SIG-M5 treated with dmso at 0.1 percent for 504 hours (cell line): Measurements from ENCODE around the gene IFT88.

ENCODE experiments used
- DNase-seq: peaks from one replicate; lab custom pipeline; 2025; ENCODE audit not compliant: unreplicated experiment; lab: John Stamatoyannopoulos, UW

The IFT88 gene

DNA sequence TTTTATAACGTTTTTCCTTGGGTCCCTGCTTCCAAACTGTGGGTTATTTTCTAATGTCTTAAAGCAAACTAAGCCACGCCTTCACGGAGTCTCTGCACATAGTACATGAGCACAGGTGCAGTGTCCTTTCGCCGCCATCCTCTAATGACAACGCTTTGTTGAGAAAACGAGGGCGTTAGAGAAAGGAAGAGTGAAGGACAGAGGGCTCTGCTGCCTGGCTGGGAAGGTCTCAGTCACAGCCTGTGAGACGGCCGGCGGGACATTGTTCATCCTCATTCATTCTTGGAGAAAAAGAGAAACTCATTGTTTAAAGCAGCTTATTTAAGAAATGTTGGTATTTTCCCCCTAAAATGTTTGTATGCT, 146.0 kb downstream of the IFT88 start:
- DNase-seq: no peak

DNA sequence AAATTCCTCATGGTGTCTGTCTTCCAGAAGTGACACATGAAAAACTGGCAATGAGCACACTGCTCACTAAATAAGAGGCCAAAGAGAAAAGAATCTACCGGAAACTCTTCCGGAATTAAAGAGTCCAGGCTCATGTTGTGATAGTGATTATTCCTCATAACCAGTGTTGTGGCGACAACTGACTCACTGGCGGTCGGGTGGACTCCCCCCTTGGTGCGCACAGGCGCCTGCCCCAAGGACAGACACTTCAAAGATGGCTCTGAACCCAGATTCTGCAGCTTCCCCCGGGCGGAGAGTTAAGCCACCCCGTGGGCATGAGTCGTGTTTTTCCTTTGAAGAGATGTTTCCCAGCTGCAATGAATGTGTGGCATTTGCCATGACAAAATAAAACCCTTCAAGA, 146.8 kb downstream of the IFT88 start:
- no peak for DNase-seq

DNA sequence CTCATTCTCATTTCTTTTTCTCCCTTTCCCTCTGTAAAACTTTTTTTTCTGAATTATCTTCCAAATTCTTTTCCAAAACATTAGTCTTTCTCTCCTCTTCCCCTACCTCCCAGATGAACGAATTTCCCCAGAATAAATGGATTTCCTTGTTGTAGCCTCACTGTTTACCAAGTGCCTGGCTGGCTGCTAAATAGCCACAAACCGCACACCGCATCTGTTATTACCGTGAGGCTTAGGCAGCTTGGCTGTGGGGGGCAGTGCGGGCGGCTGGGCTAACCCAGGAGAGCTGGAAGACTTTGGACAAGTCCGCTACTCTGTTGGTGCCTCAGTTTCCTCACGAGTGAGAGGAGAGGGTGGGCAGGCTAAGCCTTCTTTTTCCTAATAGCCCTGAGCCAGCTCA, 147.2 kb downstream of the IFT88 start:
- DNase-seq: no peak

DNA sequence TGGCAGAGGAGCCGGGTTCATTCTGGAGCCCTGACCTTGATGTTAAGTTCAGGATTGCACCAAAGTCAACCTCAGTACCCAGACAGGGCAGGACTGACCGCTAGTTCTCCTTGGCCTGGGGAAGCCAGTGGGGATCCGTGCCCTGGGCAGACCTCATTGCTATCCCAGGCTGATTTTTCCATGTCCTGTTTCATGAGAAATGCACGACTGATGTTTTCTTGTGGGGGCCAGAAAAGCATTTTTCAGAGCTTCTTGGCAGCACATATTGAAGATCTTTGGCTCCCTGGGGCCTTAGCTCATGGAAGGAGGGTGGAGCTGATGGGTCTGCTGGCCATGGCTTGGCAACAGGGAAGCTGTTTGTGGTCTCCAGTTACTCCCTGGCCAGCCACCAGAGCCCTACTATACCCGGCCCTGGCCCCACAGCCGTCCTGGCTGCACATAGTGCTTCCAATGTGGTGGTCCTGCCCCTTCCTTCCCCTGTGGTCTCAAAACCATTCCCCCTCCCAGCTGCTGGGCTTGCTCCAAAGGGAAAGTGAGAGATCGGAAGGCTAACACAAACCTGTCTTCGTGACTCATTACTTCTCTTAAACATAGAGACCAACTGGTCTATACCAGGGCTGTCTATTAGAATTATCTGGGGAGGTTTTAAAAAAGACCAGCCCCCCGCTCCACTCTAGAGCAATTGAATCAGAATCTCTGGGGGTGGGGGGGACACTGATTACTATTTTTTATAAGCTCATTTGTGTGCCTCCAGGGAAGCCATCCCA, 147.8 kb downstream of the IFT88 start:
- DNase-seq: no peak

DNA sequence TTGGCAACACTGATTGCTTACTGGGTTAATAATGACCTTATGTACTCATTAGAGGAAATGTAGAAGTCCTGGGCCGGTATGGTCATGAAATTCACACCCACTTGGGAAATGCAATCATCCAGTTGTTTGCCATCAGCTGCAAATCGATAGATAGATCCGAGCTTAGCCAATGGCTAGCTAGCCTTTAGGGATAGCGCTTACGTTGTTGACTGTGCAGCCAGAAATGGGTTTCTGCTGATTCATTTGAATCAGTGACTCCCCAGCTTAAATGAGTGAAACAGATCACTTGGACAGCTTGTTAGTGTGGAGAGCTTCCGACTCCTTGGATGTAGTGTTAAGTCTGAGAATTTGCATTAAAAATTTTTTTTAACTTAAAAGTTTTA, 148.4 kb downstream of the IFT88 start:
- DNase-seq: no peak

DNA sequence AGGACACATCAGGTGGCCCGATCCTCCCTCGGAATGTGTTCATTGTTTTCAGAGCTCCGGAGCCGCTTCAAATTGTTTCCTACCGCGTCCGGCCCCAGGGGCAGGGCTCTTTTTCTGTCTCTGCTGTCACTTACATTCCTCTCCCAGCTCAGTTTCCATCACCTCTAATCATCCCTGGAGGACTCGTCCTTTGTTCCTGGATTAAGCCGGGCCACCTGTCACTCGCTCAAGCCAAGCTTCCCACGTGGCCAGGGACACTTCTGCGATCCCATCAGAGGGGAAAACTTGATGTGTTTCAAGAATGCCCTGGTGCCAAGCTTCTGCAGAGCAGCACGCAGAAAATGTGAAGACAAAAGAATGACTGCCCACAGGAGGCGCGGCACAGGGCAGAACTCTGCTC, 150.0 kb downstream of the IFT88 start:
- DNase-seq: no peak

DNA sequence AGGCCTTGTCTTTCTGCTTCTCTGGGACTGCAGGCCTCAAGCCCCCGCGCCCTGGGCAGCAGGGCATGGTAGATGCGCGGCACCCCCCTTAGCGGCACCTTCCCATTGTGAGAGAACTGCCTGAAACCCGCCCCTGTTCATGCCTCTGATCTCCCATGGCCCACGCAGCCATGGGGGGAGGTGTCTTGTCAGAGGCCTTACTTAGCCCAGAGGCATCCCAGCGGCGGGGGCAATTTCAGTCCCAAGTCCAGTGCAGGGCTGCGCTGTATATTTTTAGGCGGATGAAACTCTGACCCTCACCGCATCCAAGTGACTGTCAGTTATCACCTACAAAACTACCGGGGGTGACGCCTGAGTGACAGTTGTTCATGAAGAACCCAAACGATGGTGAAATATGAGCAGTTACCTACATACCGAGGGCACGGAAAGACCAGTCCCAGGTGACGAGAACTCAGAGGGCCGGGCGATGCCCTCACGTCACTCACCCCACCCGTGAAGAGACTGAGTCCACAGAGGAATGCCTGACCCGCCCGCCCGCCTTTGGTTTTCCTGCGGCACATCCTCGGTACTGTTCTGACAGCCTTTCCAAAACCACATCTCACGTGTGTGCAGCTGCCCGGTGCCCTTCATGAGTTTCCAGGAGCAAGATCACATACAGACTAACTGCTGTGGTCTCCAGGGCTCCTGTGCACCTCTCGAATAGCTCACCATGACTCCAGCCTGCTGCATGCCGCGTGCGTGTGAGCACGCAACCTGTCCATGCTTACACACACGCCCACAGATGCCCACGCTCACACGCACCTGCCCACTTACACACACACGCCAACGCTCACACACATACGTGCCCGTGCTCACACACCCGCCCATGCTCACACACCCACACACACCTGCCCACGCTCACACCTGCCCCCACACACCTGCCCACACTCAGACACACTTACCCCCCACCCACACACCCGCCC, 150.9 kb downstream of the IFT88 start:
- DNase-seq: no peak

DNA sequence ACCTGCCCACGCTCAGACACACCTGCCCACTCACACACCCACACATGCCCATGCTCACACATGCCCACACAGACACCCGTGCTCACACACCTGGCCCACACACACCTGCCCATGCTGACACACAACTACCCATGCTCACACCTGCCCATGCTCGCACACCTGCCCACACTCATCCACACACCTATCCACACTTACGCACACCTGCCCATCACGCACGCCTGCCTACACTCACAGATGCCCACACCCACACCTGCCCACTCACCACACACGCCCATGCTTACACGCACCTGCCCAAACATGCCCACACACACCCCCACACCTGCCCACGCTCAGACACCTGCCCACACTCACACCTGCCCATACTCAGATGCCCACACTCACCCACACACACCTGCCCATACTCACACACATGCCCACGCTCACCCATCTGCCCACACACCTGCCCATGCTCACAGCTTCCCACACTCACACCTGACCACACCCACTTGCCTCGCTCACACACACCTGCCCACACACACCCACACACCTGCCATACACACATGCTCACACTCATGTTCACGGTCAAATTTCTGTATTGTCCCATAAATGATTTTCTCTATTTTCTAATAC, 152.1 kb downstream of the IFT88 start:
- no peak for DNase-seq

DNA sequence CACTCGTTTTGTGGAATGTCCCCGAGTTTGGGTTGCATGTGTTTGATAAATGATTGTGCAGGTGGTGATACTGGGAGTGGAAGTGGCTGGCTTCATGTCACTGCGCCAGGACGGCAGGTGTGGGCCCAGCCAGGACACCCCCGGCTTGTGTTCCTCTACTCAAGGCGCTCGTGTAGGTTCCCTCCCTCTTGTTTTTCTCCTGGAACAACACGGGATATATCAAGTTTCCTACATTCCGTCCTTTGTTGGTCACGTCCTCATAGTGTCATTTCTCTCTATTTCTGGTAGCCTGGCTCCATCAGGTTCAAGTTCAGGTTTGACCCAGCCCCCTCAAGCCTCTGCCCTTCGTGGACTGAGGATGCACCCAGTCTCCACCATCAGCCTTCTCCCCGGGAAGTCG, 152.8 kb downstream of the IFT88 start:
- no peak for DNase-seq

DNA sequence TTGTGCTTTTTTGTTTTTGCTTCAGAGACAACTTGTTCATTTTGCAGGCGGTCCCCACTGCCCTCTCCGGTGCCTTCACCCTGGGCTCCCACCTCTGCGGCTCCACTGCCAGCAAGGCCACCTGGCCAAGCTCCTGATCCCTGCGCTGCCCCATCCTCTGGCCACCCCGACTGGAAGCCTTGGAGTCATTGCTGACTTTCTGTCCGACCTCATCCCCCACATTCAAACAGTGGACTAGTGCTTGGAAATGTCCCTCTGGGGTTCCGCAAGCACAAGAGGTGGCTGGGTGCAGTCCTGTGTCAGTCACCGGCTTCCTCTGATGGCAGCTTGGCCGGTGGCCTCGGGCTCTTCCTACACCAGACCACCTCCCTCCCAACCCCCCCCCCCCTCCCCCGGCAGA, 153.5 kb downstream of the IFT88 start:
- no peak for DNase-seq

DNA sequence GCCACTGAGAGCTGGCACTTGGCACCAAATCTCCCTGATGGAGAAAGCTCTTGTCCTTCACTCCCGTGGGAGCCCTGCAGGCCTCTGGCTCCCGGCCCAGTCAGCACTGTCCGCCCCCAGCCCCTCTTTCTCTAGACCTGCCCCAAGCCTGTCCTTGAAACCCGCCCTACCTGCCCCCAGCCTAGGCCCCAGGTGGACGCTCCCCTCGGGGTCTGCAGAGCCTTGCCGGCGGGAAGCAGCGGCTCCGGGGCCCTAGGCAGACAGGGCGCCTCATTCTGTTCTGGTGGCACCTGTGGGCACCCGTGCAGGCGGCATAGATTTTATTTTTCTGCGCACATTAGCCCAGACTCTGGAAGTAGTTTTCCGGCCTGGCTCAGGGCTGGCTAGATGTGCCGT, 154.1 kb downstream of the IFT88 start:
- no peak for DNase-seq

DNA sequence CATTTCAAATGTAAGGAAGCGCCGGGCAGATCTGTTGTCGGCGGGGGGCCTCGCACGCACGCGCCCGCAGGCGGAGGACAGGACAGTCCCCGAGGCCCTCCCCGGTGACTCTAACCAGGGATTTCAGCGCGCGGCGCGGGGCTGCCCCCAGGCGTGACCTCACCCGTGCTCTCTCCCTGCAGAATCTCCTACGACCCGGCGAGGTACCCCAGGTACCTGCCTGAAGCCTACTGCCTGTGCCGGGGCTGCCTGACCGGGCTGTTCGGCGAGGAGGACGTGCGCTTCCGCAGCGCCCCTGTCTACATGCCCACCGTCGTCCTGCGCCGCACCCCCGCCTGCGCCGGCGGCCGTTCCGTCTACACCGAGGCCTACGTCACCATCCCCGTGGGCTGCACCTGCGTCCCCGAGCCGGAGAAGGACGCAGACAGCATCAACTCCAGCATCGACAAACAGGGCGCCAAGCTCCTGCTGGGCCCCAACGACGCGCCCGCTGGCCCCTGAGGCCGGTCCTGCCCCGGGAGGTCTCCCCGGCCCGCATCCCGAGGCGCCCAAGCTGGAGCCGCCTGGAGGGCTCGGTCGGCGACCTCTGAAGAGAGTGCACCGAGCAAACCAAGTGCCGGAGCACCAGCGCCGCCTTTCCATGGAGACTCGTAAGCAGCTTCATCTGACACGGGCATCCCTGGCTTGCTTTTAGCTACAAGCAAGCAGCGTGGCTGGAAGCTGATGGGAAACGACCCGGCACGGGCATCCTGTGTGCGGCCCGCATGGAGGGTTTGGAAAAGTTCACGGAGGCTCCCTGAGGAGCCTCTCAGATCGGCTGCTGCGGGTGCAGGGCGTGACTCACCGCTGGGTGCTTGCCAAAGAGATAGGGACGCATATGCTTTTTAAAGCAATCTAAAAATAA, 154.7 kb downstream of the IFT88 start:
- peak; percentile 15 for DNase-seq

DNA sequence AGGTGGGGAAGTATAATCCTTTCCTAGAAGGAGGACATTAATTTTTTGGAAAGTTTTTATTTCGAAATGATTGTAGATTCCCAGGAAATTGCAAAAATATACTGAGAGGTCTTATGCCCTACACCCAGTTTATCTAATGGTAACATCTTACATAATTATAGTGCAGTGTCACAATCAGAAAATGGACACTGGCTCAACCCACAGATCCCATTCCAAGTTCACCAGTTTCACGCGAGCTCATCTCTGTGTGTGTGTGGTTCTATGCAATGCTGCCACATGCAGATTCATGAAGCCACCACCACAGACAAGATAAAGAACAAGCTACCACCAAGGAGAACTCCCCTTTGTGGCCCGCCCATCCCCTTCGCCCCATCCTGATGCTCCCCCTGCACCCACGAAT, 160.9 kb downstream of the IFT88 start:
- DNase-seq: no peak

DNA sequence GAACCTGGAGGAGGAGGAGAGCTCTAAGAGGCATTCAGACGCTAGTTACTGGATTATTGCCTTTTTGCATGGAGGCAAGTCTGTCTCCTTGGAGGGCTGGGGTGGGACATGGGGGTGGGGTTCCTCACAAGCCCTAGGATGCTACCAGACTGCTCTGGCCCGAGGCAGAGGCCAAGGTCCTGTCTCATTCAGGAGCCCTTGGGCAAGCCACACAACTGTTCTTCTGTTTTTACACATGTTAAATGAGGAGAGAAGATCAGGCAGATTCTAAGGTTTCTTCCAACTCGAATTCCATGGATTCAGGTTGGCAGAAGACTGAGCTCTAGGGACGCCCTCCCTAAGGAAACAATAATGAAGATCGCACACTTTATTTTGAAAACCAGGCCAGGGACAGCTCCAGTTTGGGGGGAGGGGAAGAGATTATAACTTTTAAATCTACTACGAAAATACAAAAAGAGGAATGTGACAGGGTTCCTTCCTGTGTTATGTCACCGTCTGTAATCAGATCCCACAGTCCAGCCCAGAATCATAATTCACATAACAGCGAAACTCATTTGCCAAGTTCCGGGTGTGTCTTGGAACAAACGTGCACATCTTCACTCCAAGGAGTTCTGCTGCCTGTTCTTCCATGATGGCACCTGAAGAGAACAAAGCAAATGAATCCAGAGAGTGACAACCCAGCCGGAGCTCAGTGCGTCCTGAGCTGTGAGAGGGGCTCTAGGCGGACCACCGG, 161.8 kb downstream of the IFT88 start:
- DNase-seq: no peak

DNA sequence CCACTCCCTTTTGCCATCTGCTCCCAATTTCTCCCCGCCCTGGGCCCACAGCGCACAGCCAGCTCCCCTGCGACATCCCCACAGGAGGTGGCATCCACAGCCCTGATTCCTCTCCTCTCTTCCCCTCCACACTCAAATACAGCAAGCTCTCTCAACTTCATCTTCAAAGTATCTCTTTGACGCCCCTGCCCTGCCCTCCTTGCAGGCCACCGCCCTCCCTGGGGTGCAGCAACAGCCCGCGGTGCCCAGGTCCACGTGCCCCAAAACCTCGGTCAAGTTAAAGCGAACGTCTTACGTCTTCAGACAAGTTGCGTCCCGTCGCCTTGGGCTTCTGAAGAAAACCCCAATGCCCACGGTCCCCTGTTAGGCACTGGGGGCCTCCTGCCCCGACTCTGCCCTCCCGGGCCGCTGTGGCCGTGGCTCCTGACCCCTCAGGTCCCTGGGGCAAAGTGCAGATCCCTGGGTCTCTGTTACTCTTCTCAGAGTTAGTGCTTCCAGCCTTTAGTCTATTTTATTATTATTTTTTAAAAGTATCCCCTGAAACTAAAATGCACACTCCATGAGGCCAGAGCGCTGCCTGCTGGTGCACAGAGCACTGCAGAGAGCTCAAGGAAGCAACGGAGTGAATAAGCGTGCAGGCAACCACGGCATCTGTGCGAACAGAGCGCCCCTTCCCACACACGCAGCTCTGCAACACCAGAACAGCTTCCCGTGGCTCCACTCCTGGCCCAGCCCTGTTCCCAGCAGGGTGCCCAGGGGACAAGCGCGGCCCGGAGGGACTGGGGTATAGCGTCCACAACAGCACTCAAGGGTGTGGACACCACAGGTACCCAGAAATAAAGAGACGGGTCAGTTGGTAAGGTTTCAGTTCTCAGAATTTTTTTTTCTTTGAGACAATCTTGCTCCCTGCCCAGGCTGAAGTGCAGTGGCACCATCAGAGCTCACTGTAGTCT, 163.0 kb downstream of the IFT88 start:
- no peak for DNase-seq

DNA sequence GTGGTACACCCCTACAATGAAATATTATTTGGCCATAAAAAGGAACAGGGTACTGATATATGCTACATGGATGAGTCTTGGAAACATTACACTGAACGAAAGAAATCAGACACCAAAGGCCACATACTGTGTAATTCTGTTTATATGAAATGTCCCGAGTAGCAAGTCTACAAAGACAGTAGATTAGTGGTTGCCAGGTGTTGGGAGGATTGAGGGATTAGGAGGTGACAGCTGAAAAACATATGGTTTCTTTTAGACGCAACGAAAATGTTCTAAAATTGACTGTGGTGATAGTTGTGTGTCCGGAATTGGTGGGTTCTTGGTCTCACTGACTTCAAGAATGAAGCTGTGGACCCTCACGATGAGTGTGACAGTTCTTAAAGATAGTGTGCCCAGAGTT, 171.7 kb downstream of the IFT88 start:
- DNase-seq: no peak

DNA sequence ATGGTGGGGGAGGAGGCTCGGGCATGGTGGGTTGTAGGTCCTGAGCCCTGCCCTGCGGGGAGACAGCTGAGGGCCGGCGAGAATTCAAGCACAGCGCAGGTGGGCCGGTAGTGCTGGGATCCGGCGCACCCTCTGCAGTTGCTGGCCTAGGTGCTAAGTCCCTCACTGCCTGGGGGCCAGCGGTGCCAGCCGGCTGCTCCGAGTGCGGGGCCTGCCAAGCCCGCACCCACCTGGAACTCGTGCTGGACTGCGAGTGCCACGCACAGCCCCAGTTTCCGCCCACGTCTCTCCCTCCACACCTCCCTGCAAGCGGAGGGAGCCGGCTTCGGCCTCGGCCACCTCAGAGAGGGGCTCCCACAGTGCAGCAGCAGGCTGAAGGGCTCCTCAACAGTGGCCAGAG, 173.1 kb downstream of the IFT88 start:
- DNase-seq: no peak
